Liver (tissue), 3 donors: ENCODE data around the gene LRRC4B.

Source experiments
- CTCF ChIP-seq: fragments of 150-350 bp; IDR thresholded peaks from 2 replicates; pipeline ENCODE4 v1.5.1; 2017; ENCODE audit warnings: improper control_type of control experiment, low read depth, low read length; ENCODE audit not compliant: missing input control
- EGR1 ChIP-seq, 2 donors: IDR thresholded peaks; 2 replicates each; pipeline ENCODE4 v1.6.1; 2016 to 2018; ENCODE audit warnings: antibody characterized with exemption in 2 of 2, low read depth in 2 of 2
- RXRA ChIP-seq, 2 donors: IDR thresholded peaks; 2 replicates each; pipeline ENCODE4 v1.6.1; 2017 to 2018; ENCODE audit warnings: antibody characterized with exemption in 2 of 2, mild to moderate bottlenecking in 1 of 2
- SP1 ChIP-seq: IDR thresholded peaks from 2 replicates; pipeline ENCODE4 v1.6.1; 2018; ENCODE audit warnings: antibody characterized with exemption, mild to moderate bottlenecking
- donor health status: healthy.
- donor health status: healthy.

- TF ChIP-seq CTCF (no peak), RXRA (IDR thresholded peaks at IDR 0.05) (no peak), EGR1 (IDR thresholded peaks at IDR 0.05; ENCODE audit: low read depth in 2 of 2) (no peak), SP1 (no peak)
These were observed 17.1 kb downstream of the LRRC4B start for GRCh38 chr19:50551034-50551714.
